C4-2B (cell line): ENCODE data around the gene TRIM62.

Experiments
- ZFX ChIP-seq: fragments of 450-650 bp; IDR thresholded peaks from 2 replicates; pipeline ENCODE4 v1.6.1; 2017
- TF ChIP-seq, protein P1 (sequence below): fragments of 450-650 bp; conservative IDR thresholded peaks from 2 replicates; pipeline ENCODE4 v1.5.1; 2017; ENCODE audit warnings: mild to moderate bottlenecking

DNA sequence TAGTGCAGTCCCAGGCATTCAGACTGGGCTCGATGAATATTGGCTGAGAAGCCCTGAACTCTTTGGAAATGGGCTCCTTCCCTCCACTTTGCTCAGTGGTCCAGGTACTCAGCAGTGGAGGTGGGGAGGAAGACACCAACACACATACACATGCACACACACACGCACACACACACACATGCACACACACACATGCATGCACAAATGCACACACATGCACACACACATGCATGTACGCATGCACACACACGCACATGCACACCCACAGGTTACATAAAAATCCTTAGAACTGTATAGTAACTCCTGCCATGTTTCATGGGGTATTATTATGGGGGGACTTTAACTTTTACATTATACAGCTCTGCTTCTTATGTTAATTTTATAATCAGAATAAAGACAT, 5.0 kb downstream of the TRIM62 start:
- TF ChIP-seq ZFX = no peak
- TF ChIP-seq, protein P1, sequence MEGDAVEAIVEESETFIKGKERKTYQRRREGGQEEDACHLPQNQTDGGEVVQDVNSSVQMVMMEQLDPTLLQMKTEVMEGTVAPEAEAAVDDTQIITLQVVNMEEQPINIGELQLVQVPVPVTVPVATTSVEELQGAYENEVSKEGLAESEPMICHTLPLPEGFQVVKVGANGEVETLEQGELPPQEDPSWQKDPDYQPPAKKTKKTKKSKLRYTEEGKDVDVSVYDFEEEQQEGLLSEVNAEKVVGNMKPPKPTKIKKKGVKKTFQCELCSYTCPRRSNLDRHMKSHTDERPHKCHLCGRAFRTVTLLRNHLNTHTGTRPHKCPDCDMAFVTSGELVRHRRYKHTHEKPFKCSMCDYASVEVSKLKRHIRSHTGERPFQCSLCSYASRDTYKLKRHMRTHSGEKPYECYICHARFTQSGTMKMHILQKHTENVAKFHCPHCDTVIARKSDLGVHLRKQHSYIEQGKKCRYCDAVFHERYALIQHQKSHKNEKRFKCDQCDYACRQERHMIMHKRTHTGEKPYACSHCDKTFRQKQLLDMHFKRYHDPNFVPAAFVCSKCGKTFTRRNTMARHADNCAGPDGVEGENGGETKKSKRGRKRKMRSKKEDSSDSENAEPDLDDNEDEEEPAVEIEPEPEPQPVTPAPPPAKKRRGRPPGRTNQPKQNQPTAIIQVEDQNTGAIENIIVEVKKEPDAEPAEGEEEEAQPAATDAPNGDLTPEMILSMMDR = no peak
